Mesenchymal stem cell (in vitro differentiated cells and primary cell): ENCODE results near the gene RFC2.
"Not testable (repeated sequence)": the region's sequence is repeated elsewhere in the genome, so short reads cannot be mapped to it uniquely, and the experiment has no call there.

Source experiments
- DNase-seq: peaks from one replicate; pipeline ENCODE4 v3.0.0-alpha.2; 2013
- H2AFZ ChIP-seq: one replicate; pipeline ENCODE4 v1.6.1; 2013; ENCODE audit warnings: low read depth, mild to moderate bottlenecking, control low read depth, inconsistent platforms, low read length, moderate library complexity
- H2AK5ac ChIP-seq: 2 replicates; pipeline ENCODE4 v1.6.1; 2013; ENCODE audit warnings: low read length, moderate library complexity, mild to moderate bottlenecking, inconsistent platforms; ENCODE audit not compliant: severe bottlenecking
- H2BK120ac ChIP-seq: one replicate; pipeline ENCODE4 v1.6.1; 2013; ENCODE audit warnings: low read depth, mild to moderate bottlenecking, inconsistent platforms, low read length, moderate library complexity
- H2BK12ac ChIP-seq, 2 experiments: one replicate each; pipeline ENCODE4 v1.6.1; 2013; ENCODE audit warnings: inconsistent platforms in 2 of 2, low read length in 2 of 2, mild to moderate bottlenecking in 2 of 2, moderate library complexity in 2 of 2, control low read depth in 1 of 2
- H2BK15ac ChIP-seq: one replicate; pipeline ENCODE4 v1.6.1; 2013; ENCODE audit warnings: mild to moderate bottlenecking, low read depth, inconsistent platforms; ENCODE audit not compliant: poor library complexity, severe bottlenecking
- H2BK5ac ChIP-seq: 2 replicates; pipeline ENCODE4 v1.6.1; 2013; ENCODE audit warnings: low read depth, mild to moderate bottlenecking, low read length, control low read depth, inconsistent platforms; ENCODE audit not compliant: poor library complexity, severe bottlenecking
- H3K14ac ChIP-seq, 2 experiments: one replicate each; pipeline ENCODE4 v1.6.1; 2013; ENCODE audit warnings: inconsistent platforms in 2 of 2, low read length in 2 of 2, control low read depth in 1 of 2, mild to moderate bottlenecking in 1 of 2, moderate library complexity in 1 of 2
- H3K18ac ChIP-seq, 2 experiments: one replicate each; pipeline ENCODE4 v1.6.1; 2013; ENCODE audit warnings: inconsistent platforms in 2 of 2, low read length in 2 of 2, control low read depth in 1 of 2, low read depth in 1 of 2, mild to moderate bottlenecking in 1 of 2
- H3K23ac ChIP-seq, 2 experiments: one replicate each; pipeline ENCODE4 v1.6.1; 2013; ENCODE audit warnings: inconsistent platforms in 2 of 2, low read length in 2 of 2, mild to moderate bottlenecking in 2 of 2, moderate library complexity in 2 of 2, control low read depth in 1 of 2
- H3K27ac ChIP-seq: 2 replicates; pipeline ENCODE4 v1.5.1; 2013; ENCODE audit warnings: mild to moderate bottlenecking, moderate library complexity, low read length, control low read depth, inconsistent platforms; ENCODE audit not compliant: poor library complexity, severe bottlenecking
- H3K27me3 ChIP-seq, 2 experiments: 2 replicates each; pipeline versions ENCODE4 v1.6.1 to v1.7.0; 2013; ENCODE audit warnings: low read length in 2 of 2, mild to moderate bottlenecking in 2 of 2, moderate library complexity in 2 of 2, control low read depth in 1 of 2, inconsistent platforms in 1 of 2; ENCODE audit not compliant: control insufficient read depth in 1 of 2, insufficient read depth in 1 of 2
- H3K36me3 ChIP-seq, 2 experiments: 2 replicates each; pipeline versions ENCODE4 v1.6.1 to v1.7.0; 2013; ENCODE audit warnings: low read length in 2 of 2, control low read depth in 1 of 2, inconsistent platforms in 1 of 2, low read depth in 1 of 2, mild to moderate bottlenecking in 1 of 2; ENCODE audit not compliant: insufficient read depth in 2 of 2, control insufficient read depth in 1 of 2
- H3K4ac ChIP-seq, 2 experiments: one replicate each; pipeline ENCODE4 v1.6.1; 2013; ENCODE audit warnings: inconsistent platforms in 2 of 2, low read length in 2 of 2, mild to moderate bottlenecking in 2 of 2, moderate library complexity in 2 of 2, control low read depth in 1 of 2, low read depth in 1 of 2
- H3K4me1 ChIP-seq: 2 replicates; pipeline ENCODE4 v1.6.1; 2013; ENCODE audit warnings: low read depth, low read length, control low read depth; ENCODE audit not compliant: control insufficient read depth, insufficient read depth
- H3K4me2 ChIP-seq: 2 replicates; pipeline ENCODE4 v1.6.1; 2013; ENCODE audit warnings: low read length, mild to moderate bottlenecking, inconsistent platforms; ENCODE audit not compliant: poor library complexity, severe bottlenecking
- H3K4me3 ChIP-seq, 2 experiments: 2 replicates each; pipeline versions ENCODE4 v1.5.1 to v1.7.0; 2013; ENCODE audit warnings: low read length in 2 of 2, mild to moderate bottlenecking in 2 of 2, control low read depth in 1 of 2, low read depth in 1 of 2; ENCODE audit not compliant: insufficient read depth in 1 of 2
- H3K79me1 ChIP-seq: replicated peaks from 2 replicates; pipeline ENCODE4 v1.6.1; 2013; ENCODE audit warnings: mild to moderate bottlenecking, control low read depth, low read length, inconsistent platforms; ENCODE audit not compliant: poor library complexity, severe bottlenecking
- H3K9ac ChIP-seq: 2 replicates; pipeline ENCODE4 v1.7.0; 2013; ENCODE audit warnings: mild to moderate bottlenecking, low read length, moderate library complexity
- H3K9me3 ChIP-seq: 2 replicates; pipeline ENCODE4 v1.7.0; 2013; ENCODE audit warnings: mild to moderate bottlenecking, low read length; ENCODE audit not compliant: control insufficient read depth
- H4K8ac ChIP-seq: one replicate; pipeline ENCODE4 v1.6.1; 2013; ENCODE audit warnings: inconsistent platforms, mild to moderate bottlenecking, low read length, moderate library complexity
- H4K91ac ChIP-seq: one replicate; pipeline ENCODE4 v1.6.1; 2013; ENCODE audit warnings: mild to moderate bottlenecking, low read length, inconsistent platforms
- WGBS: methylation state at CpG from one replicate; pipeline ENCODE4 v1.1.7; 2013; ENCODE audit warnings: mixed read lengths; 5-methylcytosine and 5-hydroxymethylcytosine counted together

RFC2 gene

DNA sequence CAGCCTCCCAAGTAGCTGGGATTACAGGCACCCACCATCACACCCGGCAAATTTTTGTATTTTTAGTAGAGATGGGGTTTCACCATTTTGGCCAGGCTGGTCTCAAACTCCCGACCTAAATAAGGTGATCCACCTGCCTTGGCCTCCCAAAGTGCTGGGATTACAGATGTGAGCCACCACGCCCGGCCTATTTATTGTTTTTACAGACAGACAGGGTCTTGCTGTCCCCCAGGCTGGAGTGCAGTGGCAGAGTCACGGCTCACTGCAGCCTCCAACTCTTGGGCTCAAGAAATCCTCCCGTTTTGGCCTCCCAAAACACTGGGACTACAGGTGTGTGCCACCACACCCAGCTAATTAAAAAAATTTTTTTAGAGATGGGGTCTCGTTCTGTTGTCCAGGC lies 46.0 kb downstream of the RFC2 start:
- H2BK15ac ChIP-seq, H3K27ac ChIP-seq, H4K91ac ChIP-seq, H3K23ac ChIP-seq, H2BK12ac ChIP-seq, H3K14ac ChIP-seq, H3K9ac ChIP-seq, H4K8ac ChIP-seq, H3K4me3 ChIP-seq, H3K18ac ChIP-seq, H2AFZ ChIP-seq, H3K4me2 ChIP-seq, H3K79me1 ChIP-seq, H2AK5ac ChIP-seq, H3K9me3 ChIP-seq, H3K27me3 ChIP-seq, DNase-seq, H3K4ac ChIP-seq, H3K4me1 ChIP-seq, H2BK120ac ChIP-seq, H3K36me3 ChIP-seq, H2BK5ac ChIP-seq: not testable (repeated sequence)
- WGBS: 91% methylated on average over 7 of the region's 7 CpGs

DNA sequence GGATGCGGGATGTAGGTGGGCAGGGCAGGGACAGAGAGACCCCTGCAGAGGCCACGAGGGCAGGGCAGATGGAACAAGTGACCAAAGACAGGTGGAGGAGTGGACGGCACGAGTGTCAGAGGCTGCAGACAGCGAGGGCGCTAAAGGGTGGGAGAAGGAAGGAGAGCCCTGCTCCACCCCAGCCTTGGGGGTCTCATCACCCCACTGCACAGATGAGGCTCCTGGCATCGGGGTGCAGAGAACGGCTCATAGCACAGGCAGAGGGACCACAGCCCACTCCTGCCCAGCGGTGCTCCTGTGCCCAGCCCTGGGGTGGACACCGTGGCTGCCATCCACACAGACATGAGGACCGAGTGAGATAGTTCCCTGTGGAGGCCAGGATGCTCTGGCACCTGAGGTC lies 46.6 kb downstream of the RFC2 start:
- Histone ChIP-seq H3K27ac (no peak overlapping the region), H3K27me3 (no peaks in the 10 kb centered on the region), H3K4me3 (no peak overlapping the region), H2AK5ac (no peak overlapping the region), H3K79me1 (no peaks in the 10 kb centered on the region), H3K4ac (no peak overlapping the region), H3K18ac (no peak overlapping the region), H2AFZ (no peak overlapping the region), H2BK5ac (no peak overlapping the region), H3K4me2 (no peak overlapping the region), H3K36me3 (no peaks in the 10 kb centered on the region), H3K4me1 (peaks cover 10% of the 10 kb centered on the region), H3K9me3 (no peaks in the 10 kb centered on the region), H3K14ac (no peak overlapping the region), H2BK120ac (no peak overlapping the region), H3K23ac (no peak overlapping the region), H3K9ac (no peak overlapping the region), H2BK15ac (no peak overlapping the region), H4K91ac (peak overlapping the region; percentile 53), H4K8ac (no peak overlapping the region), H2BK12ac (peak overlapping the region in 1 of 2 experiments; percentile 37)
- no peak for DNase-seq
- WGBS: 98% methylated on average over 11 of the region's 11 CpGs

DNA sequence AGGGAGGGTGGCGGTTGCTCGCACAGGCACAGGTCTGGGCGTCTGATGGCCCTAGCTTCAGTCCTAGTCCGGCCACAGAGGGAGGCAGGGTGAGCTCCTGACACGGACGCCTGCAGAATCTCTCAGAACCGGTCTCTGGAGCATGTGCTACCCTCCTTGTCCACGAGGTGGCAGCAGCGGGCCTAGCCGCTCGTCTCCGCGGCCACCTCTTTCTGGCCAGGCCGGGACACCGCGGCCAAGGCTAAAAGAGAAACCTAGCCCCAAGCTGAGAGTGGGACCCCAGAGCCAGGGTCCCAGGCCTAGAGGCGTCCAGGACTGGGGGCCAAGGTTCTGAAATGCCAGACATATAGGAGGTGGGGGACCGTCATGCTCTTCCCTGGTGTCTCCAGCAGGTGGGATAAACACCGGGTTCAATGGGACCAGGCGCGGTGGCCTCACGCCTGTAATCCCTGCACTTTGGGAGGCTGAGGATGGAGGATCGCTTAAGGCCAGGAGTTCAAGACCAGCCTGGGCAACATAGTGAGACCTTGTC lies 47.5 kb downstream of the RFC2 start:
- Histone ChIP-seq H4K91ac (peak overlapping the region; percentile 78), H2AK5ac (no peak overlapping the region), H3K36me3 (no peaks in the 10 kb centered on the region), H3K4me2 (peak overlapping the region; percentile 71), H3K27me3 (no peaks in the 10 kb centered on the region), H3K27ac (no peak overlapping the region), H2BK15ac (no peak overlapping the region), H3K23ac (no peak overlapping the region), H2BK5ac (no peak overlapping the region), H3K9me3 (no peaks in the 10 kb centered on the region), H3K4ac (no peak overlapping the region), H2BK120ac (no peak overlapping the region), H4K8ac (peak overlapping the region; percentile 84), H3K14ac (peak overlapping the region in 1 of 2 experiments; percentile 82), H3K18ac (peak overlapping the region in 1 of 2 experiments; percentile 31), H3K79me1 (no peaks in the 10 kb centered on the region), H3K4me3 (peak overlapping the region in 1 of 2 experiments; percentile 70), H3K9ac (peak overlapping the region; percentile 69), H2AFZ (peak overlapping the region; percentile 29), H3K4me1 (peaks cover 10% of the 10 kb centered on the region), H2BK12ac (peak overlapping the region; percentile 15 to 63)
- peak; percentile 78 for DNase-seq
- 19% methylated on average over 22 of the region's 23 CpGs for WGBS

DNA sequence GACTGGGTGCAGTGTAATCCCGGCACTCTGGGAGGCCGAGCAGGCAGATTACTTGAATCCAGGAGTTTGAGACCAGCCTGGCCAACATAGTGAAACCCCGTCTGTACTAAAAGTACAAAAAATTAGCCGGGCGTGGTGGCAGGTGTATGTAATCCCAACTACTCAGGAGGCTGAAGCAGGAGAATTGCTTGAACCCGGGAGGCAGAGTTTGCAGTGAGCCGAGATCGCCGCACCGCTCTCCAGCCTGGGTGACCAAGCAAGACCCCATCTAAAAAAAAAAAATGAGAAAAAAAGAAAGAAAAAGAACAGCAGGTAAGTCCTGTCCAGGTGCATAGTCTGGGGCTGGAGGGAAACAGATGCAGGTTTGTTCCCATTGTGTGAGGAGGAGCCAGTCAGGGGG lies 48.1 kb downstream of the RFC2 start:
- H3K79me1 ChIP-seq, H3K27ac ChIP-seq, DNase-seq, H2BK5ac ChIP-seq, H3K23ac ChIP-seq, H4K91ac ChIP-seq, H3K4ac ChIP-seq, H3K27me3 ChIP-seq, H4K8ac ChIP-seq, H3K9ac ChIP-seq, H3K4me2 ChIP-seq, H3K36me3 ChIP-seq, H3K18ac ChIP-seq, H3K9me3 ChIP-seq, H2AK5ac ChIP-seq, H2BK15ac ChIP-seq, H2BK120ac ChIP-seq, H2AFZ ChIP-seq, H3K14ac ChIP-seq, H3K4me3 ChIP-seq, H3K4me1 ChIP-seq: not testable (repeated sequence)
- WGBS: 97% methylated on average over 10 of the region's 10 CpGs
- peak overlapping the region in 1 of 2 experiments; percentile 63 for H2BK12ac ChIP-seq
